ENCODE data around the gene TOR1B.

TOR1B gene

GRCh38 chr9:129828051-129828450 lies 25.1 kb downstream of the TOR1B start:
- no peak for TF ChIP-seq ZNF416 (tag by site-specific recombination; IDR thresholded peaks at IDR 0.05)
- TF ChIP-seq ZNF211 (tag by site-specific recombination; IDR thresholded peaks at IDR 0.05; ENCODE audit: low read depth) = no peak
- TF ChIP-seq ZNF280D (tag by site-specific recombination; IDR thresholded peaks at IDR 0.05) = no peak
- TF ChIP-seq ZNF501 (tag by site-specific recombination; IDR thresholded peaks at IDR 0.05) = no peak
- no peak for TF ChIP-seq SCRT1 (tag by site-specific recombination; IDR thresholded peaks at IDR 0.05; ENCODE audit: borderline replicate concordance)
- TF ChIP-seq ZNF600 (tag by site-specific recombination; IDR thresholded peaks at IDR 0.05) = no peak
- TF ChIP-seq ZBTB10 (tag by site-specific recombination; IDR thresholded peaks at IDR 0.05) = no peak
- no peak for TF ChIP-seq ZNF645 (tag by site-specific recombination; IDR thresholded peaks at IDR 0.05)
- TF ChIP-seq ZNF423 (tag by site-specific recombination; IDR thresholded peaks at IDR 0.05) = no peak
- TF ChIP-seq HOXC10 (CRISPR knock-in tag; IDR thresholded peaks at IDR 0.05) = no peak
- TF ChIP-seq ZBTB48 (tag by site-specific recombination; IDR thresholded peaks at IDR 0.05) = no peak
- TF ChIP-seq TRIM28 (IDR thresholded peaks at IDR 0.05; ENCODE audit: borderline replicate concordance, low read length) = no peak
- no peak for TF ChIP-seq GFI1B (tag by site-specific recombination; IDR thresholded peaks at IDR 0.05)
- no peak for TF ChIP-seq HIC1 (tag by site-specific recombination; IDR thresholded peaks at IDR 0.05)
- TF ChIP-seq ZNF223 (tag by site-specific recombination; IDR thresholded peaks at IDR 0.05) = no peak
- no peak for TF ChIP-seq ZNF19 (tag by site-specific recombination; IDR thresholded peaks at IDR 0.05; ENCODE audit: low read depth)
- no peak for TF ChIP-seq ZNF776 (tag by site-specific recombination; IDR thresholded peaks at IDR 0.05; ENCODE audit: borderline replicate concordance)
- no peak for TF ChIP-seq ZNF394 (tag by site-specific recombination; IDR thresholded peaks at IDR 0.05; ENCODE audit: borderline replicate concordance)
- no peak for TF ChIP-seq ZNF629 (tag by site-specific recombination; IDR thresholded peaks at IDR 0.05)
- TF ChIP-seq ZNF2 (tag by site-specific recombination; IDR thresholded peaks at IDR 0.05) = no peak
- CTCF ChIA-PET = no interaction called here

More at GRCh38 chr9:129828051-129828450, 25.1 kb downstream of the TOR1B start:
- no peaks in the 10 kb centered on the region for H3K4me1 ChIP-seq (ENCODE audit: control insufficient read depth, insufficient read depth, low read length)
- H3K9me3 ChIP-seq (ENCODE audit: control insufficient read depth, insufficient read depth, low read depth, low read length) = no peaks in the 10 kb centered on the region
- H3K36me3 ChIP-seq (ENCODE audit: control insufficient read depth in 2 of 2, insufficient read depth in 1 of 2, low read length in 2 of 2) = peaks cover 24 to 52% of the 10 kb centered on the region in 2 experiments
- H3K27ac ChIP-seq (ENCODE audit: extremely low read depth, low read depth, low read length) = no peak overlapping the region
- POLR2A ChIA-PET = interaction anchor here (0.6 to 0.7 kb wide), 2 partner anchors 10 to 13 kb away, joined by 3 to 5 read pairs; no protein-coding TSS in a partner anchor
- no peak overlapping the region for H3K4me3 ChIP-seq (ENCODE audit: low read depth, low read length)
